HepG2 (cell line): ENCODE results near the gene BTBD8. TPM values are rescaled to one million over a fixed set of nuclear protein-coding genes. Genes with fewer than 3 reads are reported as not detected.

Source experiments
- ATAC-seq: fragments of 200-7000 bp; cut with Tn5 transposase; 3 replicates; pipeline ENCODE4 v1.9.1; 2020; ENCODE audit warnings: mild to moderate bottlenecking, moderate library complexity
- BruUV-seq: library from RNA; stranded (reverse); fragments of 400-500 nt; replicated peaks from 2 replicates; lab custom pipeline; 2021; lab: Mats Ljungman, UMichigan
- CTCF ChIA-PET: fragments of 300-600 bp; formaldehyde crosslinking; extraction: SDS; loops from one replicate; lab custom pipeline; 2021; ENCODE audit warnings: low total read pairs, inconsistent platforms, low intra/inter-chr PET ratio; lab: Yijun Ruan, JAX
- POLR2A ChIA-PET: fragments of 350-600 bp; sonication (Branson Sonifier 250); formaldehyde crosslinking; loops from one replicate; lab custom pipeline; 2020; ENCODE audit warnings: antibody characterized with exemption, inconsistent platforms; lab: Yijun Ruan, JAX
- DNase-seq: peaks from one replicate; pipeline ENCODE4 v3.0.0-alpha.2; 2015; ENCODE audit warnings: low spot score
- FAIRE-seq: peaks from 3 replicates; lab custom pipeline; 2011; peaks lifted over from hg19 to GRCh38; lab: Jason Lieb, UNC
- H2AFZ ChIP-seq: one replicate; pipeline ENCODE4 v1.6.1; 2011; ENCODE audit warnings: low read length, inconsistent platforms
- H3K27ac ChIP-seq: fragments of 300-600 bp; 3 replicates; pipeline ENCODE4 v1.8.0; 2011; ENCODE audit warnings: mixed run types, mild to moderate bottlenecking, mixed read lengths, low read length, inconsistent platforms; ENCODE audit not compliant: insufficient read depth; ENCODE audit errors: extremely low read length
- H3K27me3 ChIP-seq, 2 experiments: fragments of 200-600 bp in 1 of 2; 2 replicates in 1 of 2; 3 replicates in 1 of 2; pipeline versions ENCODE4 v1.6.0 to v1.8.0; 2011; ENCODE audit warnings: low read length in 2 of 2, mild to moderate bottlenecking in 2 of 2, moderate library complexity in 2 of 2, inconsistent platforms in 1 of 2; ENCODE audit not compliant: insufficient read depth in 2 of 2, control insufficient read depth in 1 of 2
- H3K36me3 ChIP-seq, 2 experiments: fragments of 200-600 bp in 1 of 2; replicated peaks in 1 of 2; 2 replicates in 1 of 2; 3 replicates in 1 of 2; pipeline versions ENCODE4 v1.5.1 to v1.8.0; 2011; ENCODE audit warnings: low read length in 2 of 2, inconsistent platforms in 1 of 2; ENCODE audit not compliant: insufficient read depth in 2 of 2, control insufficient read depth in 1 of 2
- H3K4me1 ChIP-seq: 2 replicates; pipeline ENCODE4 v1.5.1; 2012; ENCODE audit warnings: low read length, inconsistent platforms; ENCODE audit not compliant: insufficient read depth
- H3K4me2 ChIP-seq: 2 replicates; pipeline ENCODE4 v1.6.0; 2011; ENCODE audit warnings: low read depth, low read length, inconsistent platforms
- H3K4me3 ChIP-seq, 3 experiments: fragments of 200-600 bp in 1 of 3; sonication (generic), shearing (Covaris generic) in 1 of 3; replicated peaks in 1 of 3; 2 replicates each; pipeline ENCODE4 v1.5.1; 2011 to 2016; ENCODE audit warnings: low read length in 3 of 3, inconsistent platforms in 2 of 3, low read depth in 2 of 3, mild to moderate bottlenecking in 2 of 3, control low read depth in 1 of 3, mixed read lengths in 1 of 3; ENCODE audit not compliant: insufficient read depth in 1 of 3
- H3K79me2 ChIP-seq: one replicate; pipeline ENCODE4 v1.6.1; 2011; ENCODE audit warnings: low read length, inconsistent platforms; ENCODE audit not compliant: insufficient read depth
- H3K9ac ChIP-seq: 2 replicates; pipeline ENCODE4 v1.6.0; 2011; ENCODE audit warnings: mild to moderate bottlenecking, low read depth, low read length, inconsistent platforms; ENCODE audit not compliant: insufficient read depth
- H3K9me3 ChIP-seq: 2 replicates; pipeline ENCODE4 v1.5.1; 2012; ENCODE audit warnings: mild to moderate bottlenecking, low read length
- H4K20me1 ChIP-seq: 2 replicates; pipeline ENCODE4 v1.6.0; 2011; ENCODE audit warnings: inconsistent platforms, mild to moderate bottlenecking, low read length, moderate library complexity; ENCODE audit not compliant: insufficient read depth
- AKAP8 ChIP-seq: sonication (generic); formaldehyde crosslinking; IDR thresholded peaks from 2 replicates; pipeline ENCODE4 v1.5.1; 2020; ENCODE audit warnings: mild to moderate bottlenecking, missing genetic modification reagents
- ARNT2 ChIP-seq: sonication (generic); formaldehyde crosslinking; IDR thresholded peaks from 2 replicates; pipeline ENCODE4 v1.8.0; 2022; ENCODE audit warnings: mild to moderate bottlenecking, low read depth, missing genetic modification reagents, moderate library complexity
- ATM ChIP-seq: fragments of 450-650 bp; IDR thresholded peaks from 2 replicates; pipeline ENCODE4 v1.7.1; 2017; ENCODE audit warnings: mild to moderate bottlenecking, borderline replicate concordance
- FOXM1 ChIP-seq: sonication (generic); formaldehyde crosslinking; IDR thresholded peaks from 2 replicates; pipeline ENCODE4 v1.5.0; 2020; ENCODE audit warnings: missing genetic modification reagents
- FOXO4 ChIP-seq: sonication (generic); formaldehyde crosslinking; conservative IDR thresholded peaks from 2 replicates; pipeline ENCODE4 v1.8.1; 2023; ENCODE audit warnings: missing genetic modification reagents
- POLR2AphosphoS5 ChIP-seq: IDR thresholded peaks from 2 replicates; pipeline ENCODE4 v1.6.1; 2012; ENCODE audit warnings: low read depth, low read length
- ZFP82 ChIP-seq: sonication (generic); formaldehyde crosslinking; IDR thresholded peaks from 2 replicates; pipeline ENCODE4 v1.5.1; 2020; ENCODE audit warnings: mild to moderate bottlenecking, missing genetic modification reagents, borderline replicate concordance
- ZMAT3 ChIP-seq: sonication (generic); formaldehyde crosslinking; conservative IDR thresholded peaks from 2 replicates; pipeline ENCODE4 v1.7.0; 2021; ENCODE audit warnings: missing genetic modification reagents
- ZNF274 ChIP-seq: sonication (generic); formaldehyde crosslinking; IDR thresholded peaks from 2 replicates; pipeline ENCODE4 v1.5.1; 2020; ENCODE audit warnings: mild to moderate bottlenecking, missing genetic modification reagents
- ZNF737 ChIP-seq: sonication (generic); formaldehyde crosslinking; IDR thresholded peaks from 2 replicates; pipeline ENCODE4 v1.5.0; 2020; ENCODE audit warnings: missing genetic modification reagents, mild to moderate bottlenecking, borderline replicate concordance
- in situ Hi-C: cut with HindIII; loops from 2 replicates; pipeline ENCODE4 v1.10.0; 2017; ENCODE audit warnings: low pct_unique_long_range_greater_than_20kb; ENCODE audit not compliant: extremely low pct_ligation_motif_present
- intact Hi-C: fragments of 100-400 bp; cut with micrococcal nuclease; formaldehyde crosslinking; loops from one replicate; pipeline ENCODE4 v1.10.0; 2022; ENCODE audit not compliant: unreplicated experiment
- polyA plus RNA-seq, 8 experiments: library from polyadenylated mRNA; depleted of rRNA in 3 of 8; stranded (reverse) in 7 of 8; unstranded in 1 of 8; fragments of >200 nt; fragmentation: Illumina TruSeq in 4 of 8; extraction: Trizol in 4 of 8; gene quantifications; 2 replicates each; pipeline versions ENCODE4 v1.2.1 to v1.2.3, GENCODE V29; 2011 to 2016; ENCODE audit warnings: low read depth in 4 of 8, missing spikeins in 1 of 8, mixed read lengths in 1 of 8; ENCODE audit not compliant: insufficient read depth in 1 of 8
- total RNA-seq, 5 experiments: library from RNA; depleted of rRNA; stranded (reverse); fragments of >200 nt; fragmentation: Illumina TruSeq; extraction: Trizol; gene quantifications; 2 replicates each; pipeline ENCODE4 v1.2.3, GENCODE V29; 2016; ENCODE audit warnings: low read depth in 1 of 5
- TF ChIP-seq, protein P1 (sequence below): sonication (generic); formaldehyde crosslinking; IDR thresholded peaks from 2 replicates; pipeline ENCODE4 v1.5.1; 2020; ENCODE audit warnings: mild to moderate bottlenecking, missing genetic modification reagents

The BTBD8 gene
- total and polyA plus RNA-seq, 2 of the 13 experiments (the other 11 are each of a cell fraction or from before 2014, with no cell fraction given) = 0.41 to 1.8 TPM

DNA sequence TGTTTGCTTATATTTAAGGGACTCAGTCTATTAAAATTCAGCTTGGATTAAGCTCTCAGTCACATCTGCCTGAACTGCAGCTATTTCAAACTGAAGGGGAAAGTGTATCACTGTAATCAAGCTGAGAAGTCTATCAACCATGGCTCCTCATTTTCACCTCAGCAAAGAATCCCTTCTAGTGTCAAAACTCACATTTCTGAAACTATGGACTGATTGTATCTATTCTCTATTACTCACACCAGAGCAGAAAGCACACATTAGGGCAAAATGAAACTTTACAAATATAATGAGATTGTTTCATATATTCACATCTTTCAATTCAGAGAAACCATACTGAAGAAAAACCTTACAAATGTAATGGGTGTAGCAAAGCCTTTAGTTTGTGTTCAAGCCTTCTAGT, 123.0 kb downstream of the BTBD8 start:
- H3K9me3 ChIP-seq = peaks cover 4% of the 10 kb centered on the region; the same call in 1 of the 2 replicates
- no peak overlapping the region for H3K27ac ChIP-seq
- FAIRE-seq (no peak), ATAC-seq (no peak), DNase-seq (no peak)
- intact Hi-C loops = no loop called here
- H3K4me3 ChIP-seq = no peak overlapping the region
- no TSS peak for BruUV-seq
- no peaks in the 10 kb centered on the region for H4K20me1 ChIP-seq
- no peak for TF ChIP-seq ARNT2
- no peak for TF ChIP-seq FOXO4
- TF ChIP-seq ZNF274 = no peak
- TF ChIP-seq AKAP8 (CRISPR knock-in tag) = no peak
- no peak for TF ChIP-seq ATM
- TF ChIP-seq ZMAT3 = no peak
- TF ChIP-seq ZNF737 = no peak
- TF ChIP-seq ZFP82 (CRISPR knock-in tag) = no peak
- TF ChIP-seq, protein P1, sequence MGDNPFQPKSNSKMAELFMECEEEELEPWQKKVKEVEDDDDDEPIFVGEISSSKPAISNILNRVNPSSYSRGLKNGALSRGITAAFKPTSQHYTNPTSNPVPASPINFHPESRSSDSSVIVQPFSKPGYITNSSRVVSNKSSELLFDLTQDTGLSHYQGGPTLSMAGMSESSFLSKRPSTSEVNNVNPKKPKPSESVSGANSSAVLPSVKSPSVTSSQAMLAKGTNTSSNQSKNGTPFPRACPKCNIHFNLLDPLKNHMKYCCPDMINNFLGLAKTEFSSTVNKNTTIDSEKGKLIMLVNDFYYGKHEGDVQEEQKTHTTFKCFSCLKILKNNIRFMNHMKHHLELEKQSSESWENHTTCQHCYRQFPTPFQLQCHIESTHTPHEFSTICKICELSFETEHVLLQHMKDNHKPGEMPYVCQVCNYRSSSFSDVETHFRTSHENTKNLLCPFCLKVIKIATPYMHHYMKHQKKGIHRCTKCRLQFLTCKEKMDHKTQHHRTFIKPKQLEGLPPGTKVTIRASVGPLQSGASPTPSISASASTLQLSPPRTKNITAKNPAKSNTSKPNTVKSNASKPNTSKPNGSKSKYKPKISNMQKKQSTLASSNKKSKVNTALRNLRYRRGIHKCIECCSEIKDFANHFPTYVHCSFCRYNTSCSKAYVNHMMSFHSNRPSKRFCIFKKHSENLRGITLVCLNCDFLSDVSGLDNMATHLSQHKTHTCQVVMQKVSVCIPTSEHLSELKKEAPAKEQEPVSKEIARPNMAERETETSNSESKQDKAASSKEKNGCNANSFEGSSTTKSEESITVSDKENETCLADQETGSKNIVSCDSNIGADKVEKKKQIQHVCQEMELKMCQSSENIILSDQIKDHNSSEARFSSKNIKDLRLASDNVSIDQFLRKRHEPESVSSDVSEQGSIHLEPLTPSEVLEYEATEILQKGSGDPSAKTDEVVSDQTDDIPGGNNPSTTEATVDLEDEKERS (CRISPR knock-in tag) = no peak
- no peak for TF ChIP-seq FOXM1 (CRISPR knock-in tag)
- TF ChIP-seq POLR2AphosphoS5 = no peak
- in situ Hi-C loops = no loop called here
- ChIA-PET CTCF (no interaction called here), POLR2A (no interaction called here)
- no peaks in the 10 kb centered on the region for H3K27me3 ChIP-seq
- no peaks in the 10 kb centered on the region for H3K36me3 ChIP-seq
- no peak overlapping the region for H2AFZ ChIP-seq
- no peaks in the 10 kb centered on the region for H3K4me1 ChIP-seq
- no peak overlapping the region for H3K9ac ChIP-seq
- no peaks in the 10 kb centered on the region for H3K79me2 ChIP-seq
- no peak overlapping the region for H3K4me2 ChIP-seq
